CD8-positive, alpha-beta memory T cell (primary cell): ENCODE data around the gene KCNAB1. TPM values are rescaled to one million over a fixed set of nuclear protein-coding genes. Genes with fewer than 3 reads are reported as not detected.
"Not testable (repeated sequence)": the region's sequence is repeated elsewhere in the genome, so short reads cannot be mapped to it uniquely, and the experiment has no call there.

Experiments
- CTCF ChIA-PET: fragments of 350-600 bp; sonication (Branson Sonifier 250); formaldehyde crosslinking; loops from one replicate; lab custom pipeline; 2021; ENCODE audit warnings: antibody characterized with exemption; lab: Charles Lee
- POLR2A ChIA-PET: fragments of 350-600 bp; sonication (Branson Sonifier 250); formaldehyde crosslinking; loops from one replicate; lab custom pipeline; 2021; ENCODE audit warnings: antibody characterized with exemption; lab: Charles Lee
- DNase-seq, 5 donors: peaks; one replicate each; pipeline versions ENCODE4 v3.0.0 to v3.0.0-alpha.2; 2020 to 2022; ENCODE audit warnings: mixed read lengths in 1 of 5
- H3K27ac ChIP-seq: one replicate; pipeline ENCODE4 v1.7.0; 2013; ENCODE audit warnings: low read depth, mild to moderate bottlenecking, low read length, moderate library complexity
- H3K27me3 ChIP-seq: 2 replicates; pipeline ENCODE4 v1.7.0; 2013; ENCODE audit warnings: low read length, mild to moderate bottlenecking; ENCODE audit not compliant: insufficient read depth, poor library complexity, severe bottlenecking
- H3K36me3 ChIP-seq: 2 replicates; pipeline ENCODE4 v1.7.0; 2013; ENCODE audit warnings: mild to moderate bottlenecking, low read length, moderate library complexity; ENCODE audit not compliant: insufficient read depth
- H3K4me1 ChIP-seq: 2 replicates; pipeline ENCODE4 v1.7.0; 2013; ENCODE audit warnings: mild to moderate bottlenecking, low read length, moderate library complexity; ENCODE audit not compliant: insufficient read depth
- H3K4me3 ChIP-seq: 2 replicates; pipeline ENCODE4 v1.7.0; 2013; ENCODE audit warnings: mild to moderate bottlenecking, low read length
- H3K9me3 ChIP-seq: 2 replicates; pipeline ENCODE4 v1.7.0; 2013; ENCODE audit warnings: mild to moderate bottlenecking, low read length
- H3K27ac Mint-ChIP-seq, 8 donors: one replicate each; pipeline ENCODE4 v1.8.0; 2020 to 2021; ENCODE audit warnings: mixed read lengths in 8 of 8, mild to moderate bottlenecking in 6 of 8, inconsistent platforms in 3 of 8, moderate library complexity in 3 of 8
- H3K27me3 Mint-ChIP-seq, 2 donors: one replicate each; pipeline ENCODE4 v1.8.0; 2020 to 2021; ENCODE audit warnings: mixed read lengths in 2 of 2, mild to moderate bottlenecking in 1 of 2, moderate library complexity in 1 of 2
- H3K36me3 Mint-ChIP-seq, 3 donors: one replicate each; pipeline ENCODE4 v1.8.0; 2020 to 2021; ENCODE audit warnings: mixed read lengths in 3 of 3, inconsistent platforms in 1 of 3, mild to moderate bottlenecking in 1 of 3
- H3K4me1 Mint-ChIP-seq, 3 donors: one replicate each; pipeline ENCODE4 v1.8.0; 2020 to 2021; ENCODE audit warnings: mixed read lengths in 3 of 3, inconsistent platforms in 1 of 3, mild to moderate bottlenecking in 1 of 3
- H3K4me3 Mint-ChIP-seq, 7 donors: one replicate each; pipeline ENCODE4 v1.8.0; 2020 to 2021; ENCODE audit warnings: mixed read lengths in 7 of 7, mild to moderate bottlenecking in 6 of 7, moderate library complexity in 4 of 7, inconsistent platforms in 2 of 7
- H3K9me3 Mint-ChIP-seq, 5 donors: one replicate each; pipeline ENCODE4 v1.8.0; 2020 to 2022; ENCODE audit warnings: mixed read lengths in 5 of 5, mild to moderate bottlenecking in 3 of 5, moderate library complexity in 2 of 5, inconsistent platforms in 1 of 5
- polyA plus RNA-seq: library from polyadenylated mRNA; unstranded; fragments of 300-500 nt; fragmentation: Illumina TruSeq; gene quantifications from one replicate; pipeline ENCODE4 v1.2.3, GENCODE V29; 2021
- total RNA-seq, 2 experiments: library from RNA; stranded (reverse); gene quantifications; one replicate each; pipeline ENCODE4 v1.2.3, GENCODE V29; 2021

KCNAB1 gene
- total and polyA plus RNA-seq, 3 experiments from 2014 or later = 0.32 TPM; not detected in 2

GRCh38 chr3:156183396-156183795 is 63.0 kb downstream of the KCNAB1 start:
- H3K36me3 Mint-ChIP-seq = no peaks in the 10 kb centered on the region
- no peak overlapping the region for H3K4me3 ChIP-seq
- H3K27me3 ChIP-seq = no peaks in the 10 kb centered on the region
- peaks cover 2 to 4% of the 10 kb centered on the region in 2 donors for H3K27me3 Mint-ChIP-seq
- ChIA-PET POLR2A (no interaction called here), CTCF (no interaction called here)
- no peaks in the 10 kb centered on the region for H3K4me1 Mint-ChIP-seq
- no peak overlapping the region for H3K27ac ChIP-seq
- DNase-seq = no peak
- H3K4me3 Mint-ChIP-seq = no peak overlapping the region
- no peaks in the 10 kb centered on the region for H3K9me3 ChIP-seq
- H3K4me1 ChIP-seq = no peaks in the 10 kb centered on the region
- no peaks in the 10 kb centered on the region for H3K9me3 Mint-ChIP-seq
- no peak overlapping the region for H3K27ac Mint-ChIP-seq
- H3K36me3 ChIP-seq = no peaks in the 10 kb centered on the region

- no peak for DNase-seq
- Mint-ChIP-seq H3K9me3 (no peaks in the 10 kb centered on the region), H3K4me3 (no peak overlapping the region), H3K27me3 (peaks cover 2 to 4% of the 10 kb centered on the region in 2 donors), H3K27ac (peak overlapping the region in 1 of 8 donors; percentile 49), H3K36me3 (no peaks in the 10 kb centered on the region), H3K4me1 (no peaks in the 10 kb centered on the region)
- CTCF ChIA-PET = no interaction called here
- Histone ChIP-seq H3K4me3 (no peak overlapping the region), H3K27ac (no peak overlapping the region), H3K9me3 (no peaks in the 10 kb centered on the region), H3K36me3 (no peaks in the 10 kb centered on the region), H3K4me1 (no peaks in the 10 kb centered on the region), H3K27me3 (no peaks in the 10 kb centered on the region)
- POLR2A ChIA-PET = no interaction called here
These were observed 63.8 kb downstream of the KCNAB1 start for GRCh38 chr3:156184156-156184555.

- Mint-ChIP-seq H3K27me3 (peaks cover 2 to 4% of the 10 kb centered on the region in 2 donors), H3K4me1 (no peaks in the 10 kb centered on the region), H3K27ac (no peak overlapping the region), H3K4me3 (no peak overlapping the region), H3K9me3 (no peaks in the 10 kb centered on the region), H3K36me3 (no peaks in the 10 kb centered on the region)
- ChIA-PET POLR2A (no interaction called here), CTCF (interaction anchor here (1.0 kb wide), 1 partner anchor 24 kb away, joined by 3 read pairs; no protein-coding TSS in a partner anchor)
- H3K9me3 ChIP-seq = no peaks in the 10 kb centered on the region
- H3K27me3 ChIP-seq = no peaks in the 10 kb centered on the region
- no peak overlapping the region for H3K4me3 ChIP-seq
- H3K4me1 ChIP-seq = no peaks in the 10 kb centered on the region
- H3K36me3 ChIP-seq = no peaks in the 10 kb centered on the region
- no peak for DNase-seq
- H3K27ac ChIP-seq = no peak overlapping the region
These were observed 66.9 kb downstream of the KCNAB1 start for GRCh38 chr3:156187146-156187769.

GRCh38 chr3:156188757-156189156 is 68.4 kb downstream of the KCNAB1 start:
- Histone ChIP-seq H3K27ac (no peak overlapping the region), H3K4me1 (no peaks in the 10 kb centered on the region), H3K4me3 (no peak overlapping the region), H3K36me3 (no peaks in the 10 kb centered on the region), H3K9me3 (no peaks in the 10 kb centered on the region), H3K27me3 (no peaks in the 10 kb centered on the region)
- POLR2A ChIA-PET = no interaction called here
- Mint-ChIP-seq H3K4me1 (no peaks in the 10 kb centered on the region), H3K9me3 (no peaks in the 10 kb centered on the region), H3K4me3 (no peak overlapping the region), H3K36me3 (no peaks in the 10 kb centered on the region), H3K27ac (no peak overlapping the region), H3K27me3 (peaks cover 2 to 4% of the 10 kb centered on the region in 2 donors)
- DNase-seq = no peak
- CTCF ChIA-PET = no interaction called here

GRCh38 chr3:156189927-156190326 is 69.5 kb downstream of the KCNAB1 start:
- H3K4me3 ChIP-seq = no peak overlapping the region
- no peak overlapping the region for H3K4me3 Mint-ChIP-seq
- no peaks in the 10 kb centered on the region for H3K9me3 ChIP-seq
- H3K27me3 Mint-ChIP-seq = peaks cover 2 to 4% of the 10 kb centered on the region in 2 donors
- ChIA-PET POLR2A (no interaction called here), CTCF (no interaction called here)
- H3K27ac ChIP-seq = no peak overlapping the region
- H3K36me3 ChIP-seq = no peaks in the 10 kb centered on the region
- no peak for DNase-seq
- H3K4me1 Mint-ChIP-seq = no peaks in the 10 kb centered on the region
- H3K27me3 ChIP-seq = no peaks in the 10 kb centered on the region
- H3K27ac Mint-ChIP-seq = no peak overlapping the region
- H3K36me3 Mint-ChIP-seq = no peaks in the 10 kb centered on the region
- no peaks in the 10 kb centered on the region for H3K9me3 Mint-ChIP-seq
- H3K4me1 ChIP-seq = no peaks in the 10 kb centered on the region

- H3K36me3 ChIP-seq, H3K9me3 Mint-ChIP-seq, H3K4me1 Mint-ChIP-seq, H3K9me3 ChIP-seq, H3K4me3 Mint-ChIP-seq, H3K27me3 ChIP-seq, CTCF ChIA-PET, H3K4me3 ChIP-seq, DNase-seq, POLR2A ChIA-PET, H3K27ac ChIP-seq, H3K4me1 ChIP-seq, H3K36me3 Mint-ChIP-seq, H3K27ac Mint-ChIP-seq: not testable (repeated sequence)
- peaks cover 5 to 26% of the 10 kb centered on the region in 2 donors for H3K27me3 Mint-ChIP-seq
These were observed 74.6 kb downstream of the KCNAB1 start for GRCh38 chr3:156194945-156195344.

GRCh38 chr3:156197152-156197551 is 76.8 kb downstream of the KCNAB1 start:
- H3K36me3 ChIP-seq, CTCF ChIA-PET, H3K4me1 ChIP-seq, H3K4me3 Mint-ChIP-seq, DNase-seq, H3K4me1 Mint-ChIP-seq, H3K9me3 ChIP-seq, H3K27me3 ChIP-seq, H3K36me3 Mint-ChIP-seq, POLR2A ChIA-PET, H3K27ac Mint-ChIP-seq, H3K9me3 Mint-ChIP-seq, H3K4me3 ChIP-seq, H3K27ac ChIP-seq: not testable (repeated sequence)
- peaks cover 9 to 44% of the 10 kb centered on the region in 2 donors for H3K27me3 Mint-ChIP-seq

- ChIA-PET CTCF (no interaction called here), POLR2A (no interaction called here)
- no peak overlapping the region for H3K27ac ChIP-seq
- peaks cover 14 to 57% of the 10 kb centered on the region in 2 donors for H3K27me3 Mint-ChIP-seq
- H3K27ac Mint-ChIP-seq = no peak overlapping the region
- no peaks in the 10 kb centered on the region for H3K36me3 ChIP-seq
- no peak for DNase-seq
- no peaks in the 10 kb centered on the region for H3K9me3 ChIP-seq
- H3K4me3 ChIP-seq = no peak overlapping the region
- H3K4me1 Mint-ChIP-seq = no peaks in the 10 kb centered on the region
- H3K4me3 Mint-ChIP-seq = no peak overlapping the region
- H3K4me1 ChIP-seq = no peaks in the 10 kb centered on the region
- no peaks in the 10 kb centered on the region for H3K36me3 Mint-ChIP-seq
- no peaks in the 10 kb centered on the region for H3K27me3 ChIP-seq
- H3K9me3 Mint-ChIP-seq = peaks cover 0 to 2% (median 0%) of the 10 kb centered on the region in 5 donors
These were observed 81.3 kb downstream of the KCNAB1 start for GRCh38 chr3:156201411-156202405.
